ENCODE measurements around the gene DOCK11.

Gene DOCK11

DNA sequence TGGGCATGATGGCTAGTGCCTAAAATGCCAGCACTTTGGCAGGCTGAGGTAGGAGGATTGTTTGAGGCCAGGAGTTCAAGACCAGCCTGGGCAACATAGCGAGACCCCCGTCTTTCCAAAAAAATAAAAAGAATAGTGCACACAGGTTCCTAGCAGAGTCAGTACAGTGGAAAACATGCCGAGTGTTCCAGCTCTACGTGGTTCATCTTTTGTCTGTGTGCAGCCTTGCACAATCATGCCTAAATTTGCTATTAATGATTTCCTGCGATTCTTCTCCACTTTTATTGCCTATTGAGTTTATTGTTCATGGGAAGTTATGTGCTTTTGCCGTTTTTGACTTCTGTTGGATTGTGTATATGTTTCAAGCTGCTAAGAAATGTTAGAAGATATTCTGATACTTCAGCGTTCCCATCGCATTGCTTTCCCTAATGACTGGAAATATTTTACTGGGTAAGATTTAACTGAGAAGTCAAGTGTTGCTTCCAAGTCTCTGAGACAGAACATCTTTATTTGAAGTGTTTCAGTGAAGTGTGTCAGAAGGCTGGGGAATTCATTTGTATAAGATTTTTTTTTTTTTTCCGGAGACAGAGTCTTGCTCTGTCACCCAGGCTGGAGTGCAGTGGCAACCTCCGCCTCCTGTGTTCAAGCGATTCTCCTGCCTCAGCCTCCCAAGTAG lies 11.3 kb downstream of the DOCK11 start:
- no peak for DNase-seq (ENCODE audit: low read depth)
- no peak overlapping the region for H3K4me3 ChIP-seq (ENCODE audit: low read depth, low read length)
- no peak for TF ChIP-seq MYC (IDR thresholded peaks at IDR 0.05; ENCODE audit: low read depth, low read length)
- no peak for TF ChIP-seq MAX (IDR thresholded peaks at IDR 0.05; ENCODE audit: low read depth, low read length)
- TF ChIP-seq, protein P1, sequence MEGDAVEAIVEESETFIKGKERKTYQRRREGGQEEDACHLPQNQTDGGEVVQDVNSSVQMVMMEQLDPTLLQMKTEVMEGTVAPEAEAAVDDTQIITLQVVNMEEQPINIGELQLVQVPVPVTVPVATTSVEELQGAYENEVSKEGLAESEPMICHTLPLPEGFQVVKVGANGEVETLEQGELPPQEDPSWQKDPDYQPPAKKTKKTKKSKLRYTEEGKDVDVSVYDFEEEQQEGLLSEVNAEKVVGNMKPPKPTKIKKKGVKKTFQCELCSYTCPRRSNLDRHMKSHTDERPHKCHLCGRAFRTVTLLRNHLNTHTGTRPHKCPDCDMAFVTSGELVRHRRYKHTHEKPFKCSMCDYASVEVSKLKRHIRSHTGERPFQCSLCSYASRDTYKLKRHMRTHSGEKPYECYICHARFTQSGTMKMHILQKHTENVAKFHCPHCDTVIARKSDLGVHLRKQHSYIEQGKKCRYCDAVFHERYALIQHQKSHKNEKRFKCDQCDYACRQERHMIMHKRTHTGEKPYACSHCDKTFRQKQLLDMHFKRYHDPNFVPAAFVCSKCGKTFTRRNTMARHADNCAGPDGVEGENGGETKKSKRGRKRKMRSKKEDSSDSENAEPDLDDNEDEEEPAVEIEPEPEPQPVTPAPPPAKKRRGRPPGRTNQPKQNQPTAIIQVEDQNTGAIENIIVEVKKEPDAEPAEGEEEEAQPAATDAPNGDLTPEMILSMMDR (IDR thresholded peaks at IDR 0.05; ENCODE audit: low read depth, low read length): no peak
- TF ChIP-seq POLR2A (IDR thresholded peaks at IDR 0.05; ENCODE audit: extremely low read depth, insufficient read length): no peak

- no peak for DNase-seq (ENCODE audit: low read depth)
- no peak overlapping the region for H3K4me3 ChIP-seq (ENCODE audit: low read depth, low read length)
- TF ChIP-seq MYC (IDR thresholded peaks at IDR 0.05; ENCODE audit: low read depth, low read length) (no peak), POLR2A (IDR thresholded peaks at IDR 0.05; ENCODE audit: extremely low read depth, insufficient read length) (no peak), MAX (IDR thresholded peaks at IDR 0.05; ENCODE audit: low read depth, low read length) (no peak)
- TF ChIP-seq, protein P1 (IDR thresholded peaks at IDR 0.05; ENCODE audit: low read depth, low read length): no peak
These were observed 12.2 kb downstream of the DOCK11 start for GRCh38 chrX:118507766-118508165.

DNA sequence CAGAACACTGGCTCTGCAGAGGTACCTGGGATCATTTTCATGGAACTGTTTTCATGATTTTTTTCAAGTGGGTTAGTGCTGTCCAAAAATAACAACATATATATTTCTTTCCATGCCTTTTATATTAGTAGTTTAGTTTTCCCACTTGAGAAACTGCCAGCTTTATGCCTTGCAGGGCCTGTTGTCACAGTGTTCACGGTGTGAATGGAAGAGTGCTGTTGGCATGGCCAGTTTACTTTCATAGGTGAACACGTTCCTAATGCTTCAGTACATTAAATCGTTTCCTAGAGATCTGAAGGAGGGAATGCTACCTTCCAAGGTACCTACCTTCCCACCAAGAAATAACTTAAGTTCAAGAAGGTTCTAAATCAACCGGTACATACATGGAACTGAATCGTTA lies 12.6 kb downstream of the DOCK11 start:
- TF ChIP-seq POLR2A (IDR thresholded peaks at IDR 0.05; ENCODE audit: extremely low read depth, insufficient read length) (no peak), MAX (IDR thresholded peaks at IDR 0.05; ENCODE audit: low read depth, low read length) (no peak), MYC (IDR thresholded peaks at IDR 0.05; ENCODE audit: low read depth, low read length) (no peak)
- TF ChIP-seq, protein P1 (IDR thresholded peaks at IDR 0.05; ENCODE audit: low read depth, low read length): no peak
- H3K4me3 ChIP-seq (ENCODE audit: low read depth, low read length): no peak overlapping the region
- no peak for DNase-seq (ENCODE audit: low read depth)

- DNase-seq (ENCODE audit: low read depth): no peak
- TF ChIP-seq MYC (IDR thresholded peaks at IDR 0.05; ENCODE audit: low read depth, low read length): no peak
- no peak for TF ChIP-seq POLR2A (IDR thresholded peaks at IDR 0.05; ENCODE audit: extremely low read depth, insufficient read length)
- TF ChIP-seq, protein P1 (IDR thresholded peaks at IDR 0.05; ENCODE audit: low read depth, low read length): no peak
- H3K4me3 ChIP-seq (ENCODE audit: low read depth, low read length): no peak overlapping the region
These were observed 13.0 kb downstream of the DOCK11 start for GRCh38 chrX:118508635-118509034.

- DNase-seq (ENCODE audit: low read depth): no peak
- no peak overlapping the region for H3K4me3 ChIP-seq (ENCODE audit: low read depth, low read length)
- TF ChIP-seq, protein P1 (IDR thresholded peaks at IDR 0.05; ENCODE audit: low read depth, low read length): no peak
- TF ChIP-seq MAX (IDR thresholded peaks at IDR 0.05; ENCODE audit: low read depth, low read length): no peak
- no peak for TF ChIP-seq MYC (IDR thresholded peaks at IDR 0.05; ENCODE audit: low read depth, low read length)
- TF ChIP-seq POLR2A (IDR thresholded peaks at IDR 0.05; ENCODE audit: extremely low read depth, insufficient read length): no peak
These were observed 14.5 kb downstream of the DOCK11 start for GRCh38 chrX:118510111-118510510.

All from NB4 (cell line).